Occipital lobe (tissue), 2 donors: Measurements from ENCODE around the gene RFLNA. TPM values are rescaled to one million over a fixed set of nuclear protein-coding genes. Genes with fewer than 3 reads are reported as not detected.

Source experiments
- DNase-seq: peaks from one replicate; lab custom pipeline; 2025; lab: John Stamatoyannopoulos, UW
- total RNA-seq: library from RNA; depleted of rRNA; stranded (reverse); fragments of >200 nt; gene quantifications from one replicate; pipeline ENCODE4 v1.2.3, GENCODE V29; 2014

Gene RFLNA
- total RNA-seq: 5.9 TPM

GRCh38 chr12:124294780-124295341 lies at the start of gene RFLNA:
RFLNA (plus strand) TSS chr12:124295093; CDS start chr12:124295430, 337 bp downstream.
- no peak for DNase-seq

DNA sequence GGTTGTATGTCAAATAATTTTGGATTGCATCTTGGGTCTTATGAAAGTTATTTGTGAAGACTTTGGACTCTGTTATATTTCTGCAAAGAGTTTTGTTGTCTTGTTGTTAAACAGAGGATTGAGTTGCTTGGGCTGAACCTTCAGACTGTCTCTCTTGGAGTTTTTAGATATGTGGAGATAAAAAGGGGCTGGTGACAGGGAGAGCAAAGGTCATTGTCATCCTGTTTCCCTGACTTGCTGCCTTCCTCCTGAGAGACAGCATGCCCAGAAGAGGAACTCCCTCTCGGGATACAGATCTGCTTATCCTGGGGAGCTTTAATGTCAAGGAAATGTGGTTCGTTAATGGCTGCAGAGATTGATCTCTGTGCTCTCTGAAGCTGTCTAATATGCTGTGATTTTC lies 47.6 kb upstream of the RFLNA start:
- DNase-seq: no peak

- DNase-seq: no peak
These were observed 45.7 kb upstream of the RFLNA start for GRCh38 chr12:124248941-124249825.

GRCh38 chr12:124251186-124251585 lies 43.7 kb upstream of the RFLNA start:
- DNase-seq: no peak

GRCh38 chr12:124252964-124253363 lies 41.9 kb upstream of the RFLNA start:
- DNase-seq: no peak

DNA sequence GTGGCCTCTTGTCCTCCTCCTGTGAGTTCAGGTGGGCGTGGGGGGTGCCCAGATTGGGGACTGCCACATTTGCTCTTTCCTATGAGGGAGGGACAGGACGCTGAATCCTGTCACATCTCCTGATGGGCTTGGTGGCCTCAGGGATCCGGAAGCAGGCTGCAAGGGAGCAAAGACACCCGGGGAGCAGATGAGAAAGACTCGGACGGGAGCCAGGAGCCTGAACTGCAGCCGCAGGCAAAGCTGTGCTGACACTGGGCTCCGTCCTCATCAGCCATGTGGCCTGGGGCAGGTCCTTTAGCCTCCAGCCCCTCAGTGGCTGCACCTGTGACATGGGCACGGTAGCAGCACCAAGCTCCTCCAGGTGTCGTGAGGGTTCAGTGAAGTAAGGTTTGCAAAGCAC lies 40.8 kb upstream of the RFLNA start:
- DNase-seq: no peak

DNA sequence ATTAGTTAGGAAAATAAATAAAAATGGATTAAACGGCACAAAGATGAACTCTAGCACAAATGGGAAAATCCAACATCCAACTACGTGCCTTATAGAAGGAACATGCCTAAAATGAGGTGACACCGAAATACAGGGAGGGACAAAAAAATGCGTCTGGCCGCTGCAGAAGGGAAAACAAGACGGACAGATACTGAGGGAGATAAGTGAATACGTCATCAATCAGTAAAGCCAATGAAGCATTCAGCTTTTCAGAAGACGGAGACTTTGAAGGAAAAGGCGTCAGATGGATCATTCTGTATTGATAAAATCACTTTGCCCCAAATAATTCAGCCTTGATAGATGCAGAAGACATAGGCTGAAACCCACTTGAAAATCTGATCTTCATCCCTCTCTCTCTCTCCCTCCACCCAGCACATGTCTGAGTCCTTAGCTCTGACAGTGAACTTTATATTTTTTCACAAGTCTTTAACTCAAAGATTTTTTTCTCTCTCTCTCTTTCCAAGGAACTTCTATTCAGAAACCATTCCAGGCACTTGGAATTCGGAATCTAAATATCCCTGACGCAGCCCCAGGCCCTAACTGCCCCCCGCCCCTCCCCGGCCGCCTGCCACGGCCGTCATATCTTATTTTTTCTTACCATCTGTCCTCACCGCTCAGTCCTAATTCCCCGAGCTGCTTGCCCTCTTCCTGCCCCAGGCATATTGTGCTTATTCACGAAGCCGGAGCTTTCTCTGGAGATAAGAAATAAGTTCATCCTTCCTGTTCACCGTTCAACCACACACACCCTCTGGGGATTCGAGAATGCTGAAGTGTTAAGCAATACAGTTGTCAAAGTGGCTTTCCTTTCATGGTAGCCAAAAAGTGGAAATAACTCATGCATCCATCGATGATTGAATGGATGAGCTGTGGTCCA lies 35.5 kb upstream of the RFLNA start:
- DNase-seq: no peak

GRCh38 chr12:124261885-124262284 lies 33.0 kb upstream of the RFLNA start:
- DNase-seq: no peak

DNA sequence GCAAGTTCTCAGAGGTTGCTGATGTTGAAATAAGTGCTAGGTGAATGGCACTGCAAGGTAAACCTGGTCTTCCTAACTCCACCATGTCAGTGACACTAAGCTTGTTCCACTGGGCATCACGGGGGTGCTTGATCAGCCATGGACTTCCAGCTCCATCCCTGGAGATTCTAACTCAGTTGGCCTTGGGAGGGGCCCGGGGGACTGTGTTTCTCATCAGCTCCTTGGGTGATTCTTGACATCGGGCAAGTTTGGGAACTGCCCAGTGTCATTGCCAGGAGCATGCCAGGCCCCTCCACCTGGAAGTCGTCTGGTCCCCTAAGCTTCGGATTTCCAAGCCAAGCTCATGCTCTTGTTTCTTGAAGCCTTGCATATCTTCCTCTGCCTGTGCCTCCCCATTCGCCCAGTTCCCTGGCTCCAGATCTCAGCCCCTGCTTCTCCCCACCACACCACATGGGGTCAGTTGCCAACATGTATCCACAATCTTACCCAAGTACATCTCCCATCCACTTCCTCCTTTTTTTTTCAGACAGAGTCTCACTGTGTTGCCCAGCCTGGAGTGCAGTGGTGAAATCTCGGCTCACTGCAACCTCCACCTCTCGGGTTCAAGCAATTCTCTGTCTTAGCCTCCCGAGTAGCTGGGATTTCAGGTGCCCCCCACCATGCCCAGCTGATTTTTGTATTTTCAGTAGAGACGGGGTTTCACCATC lies 30.7 kb upstream of the RFLNA start:
- DNase-seq: no peak

GRCh38 chr12:124264879-124265278 lies 30.0 kb upstream of the RFLNA start:
- no peak for DNase-seq

GRCh38 chr12:124267205-124267778 lies 27.6 kb upstream of the RFLNA start:
- DNase-seq: no peak

DNA sequence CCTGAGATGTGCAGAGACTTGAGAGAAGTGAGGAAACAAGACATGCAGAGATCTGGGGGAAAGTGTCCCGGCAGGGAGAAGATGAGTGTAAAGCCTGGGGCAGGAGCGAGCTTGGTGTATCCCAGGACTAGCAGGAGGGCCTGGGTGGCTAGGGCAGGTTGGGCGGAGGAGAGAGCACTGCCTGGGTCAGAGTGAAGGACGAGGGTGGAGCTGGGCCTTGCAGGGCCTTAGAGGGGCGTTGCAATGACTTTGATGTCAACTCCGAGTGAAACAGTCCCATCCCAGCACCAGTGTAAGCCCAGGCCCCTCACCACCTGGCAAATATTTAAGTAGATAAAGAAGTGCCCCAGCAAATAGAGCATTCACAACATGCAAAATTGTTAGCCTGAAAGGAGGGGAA lies 24.2 kb upstream of the RFLNA start:
- DNase-seq: no peak

GRCh38 chr12:124273630-124274029 lies 21.3 kb upstream of the RFLNA start:
- no peak for DNase-seq

DNA sequence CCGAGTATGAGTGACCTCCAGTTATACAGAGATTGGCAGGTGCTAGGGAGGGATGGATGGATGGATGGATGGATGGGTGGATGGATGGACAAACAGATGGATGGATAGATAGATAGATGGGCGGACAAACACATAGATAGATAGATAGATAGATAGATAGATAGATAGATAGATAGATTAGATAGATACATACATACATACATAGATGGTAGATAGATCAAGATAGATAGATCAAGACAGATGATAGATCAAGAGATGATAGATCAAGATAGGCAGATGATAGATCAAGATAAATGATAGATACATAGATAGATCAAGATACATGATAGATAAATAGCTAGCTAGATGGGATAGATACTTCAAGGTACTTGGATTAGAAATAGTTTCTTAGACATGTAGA lies 18.6 kb upstream of the RFLNA start:
- no peak for DNase-seq

DNA sequence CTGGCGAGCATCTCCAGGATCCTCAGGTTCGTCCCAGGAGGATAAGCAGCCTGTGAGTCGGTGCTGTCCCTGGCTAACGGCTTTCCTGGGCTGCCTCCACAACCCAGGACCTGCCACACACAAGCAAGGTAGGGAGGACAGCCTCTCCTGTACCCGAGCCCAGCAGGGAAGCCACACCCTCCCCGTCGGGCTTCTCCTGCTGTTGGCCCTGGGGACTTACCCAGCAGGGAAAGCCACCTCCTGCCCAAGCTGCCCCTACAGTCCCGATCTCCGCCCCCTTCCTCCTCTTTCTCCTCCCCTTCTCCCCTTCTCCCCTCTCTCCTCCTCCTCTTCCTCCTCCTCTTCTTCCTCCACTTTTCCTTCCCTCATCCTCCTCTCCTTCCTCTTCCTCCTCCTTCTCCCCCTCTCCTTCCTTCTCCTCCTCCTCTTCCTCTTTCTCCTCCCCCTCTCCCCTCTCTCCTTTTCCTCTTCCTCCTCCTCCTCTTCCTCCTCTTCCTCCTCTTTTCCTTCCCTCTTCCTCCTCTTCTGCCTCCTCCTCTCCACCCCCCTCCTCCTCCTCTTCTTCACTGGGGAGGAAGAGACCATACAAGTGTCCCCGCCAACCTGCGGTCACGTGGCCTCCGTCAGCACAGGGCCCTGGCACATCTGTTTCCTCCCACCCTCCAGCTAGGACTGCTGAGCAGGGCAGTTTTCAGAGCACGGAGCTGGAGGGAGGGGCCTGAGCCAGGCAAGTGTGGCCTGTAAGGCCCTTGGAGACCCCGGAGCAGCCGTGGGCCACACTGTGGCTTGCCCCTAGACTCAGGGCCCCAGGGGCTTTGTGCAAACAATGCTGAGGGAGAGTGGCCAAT lies 17.3 kb upstream of the RFLNA start:
- DNase-seq: no peak

GRCh38 chr12:124278389-124279101 lies 16.3 kb upstream of the RFLNA start:
- DNase-seq: no peak

GRCh38 chr12:124279315-124279714 lies 15.6 kb upstream of the RFLNA start:
- no peak for DNase-seq

GRCh38 chr12:124279846-124280360 lies 15.0 kb upstream of the RFLNA start:
- DNase-seq: no peak

DNA sequence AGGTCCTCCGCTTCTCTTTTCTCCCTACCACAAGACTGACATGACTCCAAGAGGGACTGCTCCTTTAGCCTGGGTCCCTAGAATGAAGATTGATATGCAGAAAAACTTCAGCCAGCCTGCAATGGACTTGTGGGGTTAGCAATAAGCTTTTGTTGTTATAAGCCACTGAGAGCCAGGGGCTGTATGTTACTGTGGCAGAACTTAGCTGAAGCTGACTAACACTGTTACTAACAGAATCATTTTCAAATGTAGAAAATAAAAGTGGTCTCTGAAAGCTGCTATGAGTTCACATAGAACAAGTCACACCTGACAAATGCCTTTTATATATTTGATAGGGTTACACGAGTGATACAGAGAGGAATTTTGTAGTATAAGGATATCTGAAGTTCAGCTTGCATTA lies 13.6 kb upstream of the RFLNA start:
- DNase-seq: no peak
